HEK293 (cell line): ENCODE results near the gene ADSS1.

Experiments used
- CTCF ChIP-seq: fragments of 450-650 bp; formaldehyde crosslinking; IDR thresholded peaks from 2 replicates; pipeline ENCODE4 v1.5.1; 2016; ENCODE audit warnings: missing biosample characterization, missing genetic modification characterization
- FEZF1 ChIP-seq: fragments of 450-650 bp; formaldehyde crosslinking; IDR thresholded peaks from 2 replicates; pipeline ENCODE4 v1.5.1; 2016; ENCODE audit warnings: missing biosample characterization, missing genetic modification characterization
- IKZF3 ChIP-seq: fragments of 450-650 bp; IDR thresholded peaks from 2 replicates; pipeline ENCODE4 v1.5.0; 2018; ENCODE audit warnings: missing biosample characterization, mild to moderate bottlenecking, missing genetic modification characterization, moderate library complexity
- REST ChIP-seq: fragments of 450-650 bp; formaldehyde crosslinking; IDR thresholded peaks from 2 replicates; pipeline ENCODE4 v1.5.1; 2016; ENCODE audit warnings: missing biosample characterization, missing genetic modification characterization
- TRIM28 ChIP-seq: IDR thresholded peaks from 2 replicates; pipeline ENCODE4 v1.6.1; 2011; ENCODE audit warnings: low read length, control low read depth, borderline replicate concordance
- ZNF174 ChIP-seq: fragments of 450-650 bp; formaldehyde crosslinking; IDR thresholded peaks from 2 replicates; pipeline ENCODE4 v1.5.0; 2017; ENCODE audit warnings: missing biosample characterization, mild to moderate bottlenecking, missing genetic modification characterization
- ZNF302 ChIP-seq: fragments of 450-650 bp; formaldehyde crosslinking; IDR thresholded peaks from 2 replicates; pipeline ENCODE4 v1.5.1; 2016; ENCODE audit warnings: missing biosample characterization, missing genetic modification characterization, low read depth
- ZNF324 ChIP-seq: fragments of 450-650 bp; formaldehyde crosslinking; IDR thresholded peaks from 2 replicates; pipeline ENCODE4 v1.5.1; 2016; ENCODE audit warnings: missing biosample characterization, missing genetic modification characterization
- ZNF423 ChIP-seq: fragments of 450-650 bp; formaldehyde crosslinking; IDR thresholded peaks from 2 replicates; pipeline ENCODE4 v1.5.1; 2016; ENCODE audit warnings: missing biosample characterization, missing genetic modification characterization
- ZNF658 ChIP-seq: fragments of 450-650 bp; formaldehyde crosslinking; IDR thresholded peaks from 2 replicates; pipeline ENCODE4; 2016; ENCODE audit warnings: missing biosample characterization, missing genetic modification characterization
- ZNF677 ChIP-seq: fragments of 450-650 bp; IDR thresholded peaks from 2 replicates; pipeline ENCODE4 v1.5.0; 2018; ENCODE audit warnings: missing biosample characterization, mild to moderate bottlenecking, missing genetic modification characterization, moderate library complexity
- ZNF843 ChIP-seq: fragments of 450-650 bp; formaldehyde crosslinking; IDR thresholded peaks from 2 replicates; pipeline ENCODE4 v1.5.1; 2016; ENCODE audit warnings: missing biosample characterization, missing genetic modification characterization
- ZSCAN23 ChIP-seq: fragments of 450-650 bp; formaldehyde crosslinking; IDR thresholded peaks from 2 replicates; pipeline ENCODE4 v1.5.1; 2016; ENCODE audit warnings: missing biosample characterization, missing genetic modification characterization
- TF ChIP-seq, protein P1 (sequence below): fragments of 450-650 bp; formaldehyde crosslinking; IDR thresholded peaks from 2 replicates; pipeline ENCODE4 v1.5.1; 2016; ENCODE audit warnings: missing biosample characterization, missing genetic modification characterization

GRCh38 chr14:104772707-104773504, 48.9 kb downstream of the ADSS1 start:
- TF ChIP-seq FEZF1 (tag by site-specific recombination) (no peak), ZSCAN23 (no peak), ZNF843 (tag by site-specific recombination) (no peak), TRIM28 (no peak), REST (tag by site-specific recombination) (no peak), CTCF (tag by site-specific recombination) (no peak), ZNF324 (tag by site-specific recombination) (no peak), ZNF677 (tag by site-specific recombination) (no peak), ZNF174 (no peak), ZNF658 (tag by site-specific recombination) (no peak), IKZF3 (no peak), ZNF423 (tag by site-specific recombination) (no peak), ZNF302 (tag by site-specific recombination) (no peak)
- TF ChIP-seq, protein P1, sequence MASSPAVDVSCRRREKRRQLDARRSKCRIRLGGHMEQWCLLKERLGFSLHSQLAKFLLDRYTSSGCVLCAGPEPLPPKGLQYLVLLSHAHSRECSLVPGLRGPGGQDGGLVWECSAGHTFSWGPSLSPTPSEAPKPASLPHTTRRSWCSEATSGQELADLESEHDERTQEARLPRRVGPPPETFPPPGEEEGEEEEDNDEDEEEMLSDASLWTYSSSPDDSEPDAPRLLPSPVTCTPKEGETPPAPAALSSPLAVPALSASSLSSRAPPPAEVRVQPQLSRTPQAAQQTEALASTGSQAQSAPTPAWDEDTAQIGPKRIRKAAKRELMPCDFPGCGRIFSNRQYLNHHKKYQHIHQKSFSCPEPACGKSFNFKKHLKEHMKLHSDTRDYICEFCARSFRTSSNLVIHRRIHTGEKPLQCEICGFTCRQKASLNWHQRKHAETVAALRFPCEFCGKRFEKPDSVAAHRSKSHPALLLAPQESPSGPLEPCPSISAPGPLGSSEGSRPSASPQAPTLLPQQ (tag by site-specific recombination) = no peak
